Activated CD8-positive, alpha-beta memory T cell treated with anti-CD3 and anti-CD28 coated beads, Interleukin-2, amount 10 ng/mL, durations not matched to agents 7 days and 5 days (primary cell): ENCODE results near the gene DUSP8. TPM values are rescaled to one million over a fixed set of nuclear protein-coding genes. Genes with fewer than 3 reads are reported as not detected.

Experiments used
- ATAC-seq: fragments of 150-1000 bp; cut with Tn5 transposase; one replicate; pipeline ENCODE4 v1.10.0; 2021; ENCODE audit warnings: moderate library complexity
- CTCF ChIA-PET: fragments of 350-600 bp; sonication (Branson Sonifier 250); formaldehyde crosslinking; loops from one replicate; lab custom pipeline; 2021; ENCODE audit warnings: antibody characterized with exemption; lab: Charles Lee
- DNase-seq: peaks from one replicate; pipeline ENCODE4 v3.0.0-alpha.2; 2020
- H3K27ac Mint-ChIP-seq: one replicate; pipeline ENCODE4 v1.8.0; 2021; ENCODE audit warnings: mild to moderate bottlenecking, mixed read lengths
- H3K27me3 Mint-ChIP-seq: one replicate; pipeline ENCODE4 v1.8.0; 2021; ENCODE audit warnings: mixed read lengths
- H3K36me3 Mint-ChIP-seq: one replicate; pipeline ENCODE4 v1.8.0; 2021; ENCODE audit warnings: mild to moderate bottlenecking, mixed read lengths
- H3K4me1 Mint-ChIP-seq: one replicate; pipeline ENCODE4 v1.8.0; 2021; ENCODE audit warnings: mixed read lengths
- H3K4me3 Mint-ChIP-seq: one replicate; pipeline ENCODE4 v1.8.0; 2021; ENCODE audit warnings: mild to moderate bottlenecking, moderate library complexity, mixed read lengths
- H3K9me3 Mint-ChIP-seq: one replicate; pipeline ENCODE4 v1.8.0; 2022; ENCODE audit warnings: low read depth, mixed read lengths
- total RNA-seq, 2 experiments: library from RNA; stranded (reverse); gene quantifications; one replicate each; pipeline ENCODE4 v1.2.3, GENCODE V29; 2021

The DUSP8 gene
- total RNA-seq, 2 experiments from 2014 or later, result 0.50 to 1.1 TPM

GRCh38 chr11:1568441-1568911 lies 3.6 kb downstream of the DUSP8 start:
- Mint-ChIP-seq H3K4me3 (no peak overlapping the region), H3K27me3 (peaks cover 12% of the 10 kb centered on the region), H3K9me3 (no peaks in the 10 kb centered on the region), H3K27ac (no peak overlapping the region), H3K36me3 (no peaks in the 10 kb centered on the region), H3K4me1 (peaks cover 3% of the 10 kb centered on the region)
- CTCF ChIA-PET, result interaction anchor here (0.8 to 1.3 kb wide), 2 partner anchors 22 to 108 kb away, joined by 3 to 6 read pairs; no protein-coding TSS in a partner anchor
- DNase-seq (no peak), ATAC-seq (no peak)

- no peaks in the 10 kb centered on the region for H3K9me3 Mint-ChIP-seq
Observed at GRCh38 chr11:1567721-1568100, 4.4 kb downstream of the DUSP8 start.

GRCh38 chr11:1567052-1567720 lies 4.9 kb downstream of the DUSP8 start:
- CTCF ChIA-PET, result interaction anchor here (0.8 to 1.3 kb wide), 3 partner anchors 21 to 29 kb away, joined by 3 to 6 read pairs (median 3); no protein-coding TSS in a partner anchor
- H3K9me3 Mint-ChIP-seq, result no peaks in the 10 kb centered on the region
- ATAC-seq (no peak), DNase-seq (no peak)
- H3K27me3 Mint-ChIP-seq, result peaks cover 9% of the 10 kb centered on the region
- no peak overlapping the region for H3K27ac Mint-ChIP-seq
- H3K36me3 Mint-ChIP-seq, result no peaks in the 10 kb centered on the region
- no peak overlapping the region for H3K4me3 Mint-ChIP-seq
- H3K4me1 Mint-ChIP-seq, result peaks cover 3% of the 10 kb centered on the region

More at GRCh38 chr11:1567721-1568100, 4.4 kb downstream of the DUSP8 start:
- ATAC-seq, result no peak
- CTCF ChIA-PET, result interaction anchor here (0.8 to 1.3 kb wide), 2 partner anchors 21 to 109 kb away, joined by 3 to 6 read pairs; no protein-coding TSS in a partner anchor
- no peak for DNase-seq
- Mint-ChIP-seq H3K27ac (no peak overlapping the region), H3K4me1 (peaks cover 3% of the 10 kb centered on the region), H3K27me3 (peaks cover 9% of the 10 kb centered on the region), H3K4me3 (no peak overlapping the region), H3K36me3 (no peaks in the 10 kb centered on the region)

GRCh38 chr11:1566381-1567051 lies 5.6 kb downstream of the DUSP8 start:
- no peaks in the 10 kb centered on the region for H3K9me3 Mint-ChIP-seq
- H3K27me3 Mint-ChIP-seq, result peaks cover 9% of the 10 kb centered on the region
- CTCF ChIA-PET, result interaction anchor here (0.8 to 3.5 kb wide), 3 partner anchors 8 to 29 kb away, joined by 3 to 20 read pairs (median 3); no protein-coding TSS in a partner anchor
- H3K27ac Mint-ChIP-seq, result no peak overlapping the region
- no peak overlapping the region for H3K4me3 Mint-ChIP-seq
- no peaks in the 10 kb centered on the region for H3K36me3 Mint-ChIP-seq
- H3K4me1 Mint-ChIP-seq, result peaks cover 3% of the 10 kb centered on the region
- DNase-seq, result no peak
- no peak for ATAC-seq

- Mint-ChIP-seq H3K27me3 (peaks cover 8% of the 10 kb centered on the region), H3K4me1 (peaks cover 3% of the 10 kb centered on the region), H3K9me3 (no peaks in the 10 kb centered on the region), H3K4me3 (no peak overlapping the region), H3K36me3 (no peaks in the 10 kb centered on the region), H3K27ac (no peak overlapping the region)
- no peak for ATAC-seq
- no peak for DNase-seq
- CTCF ChIA-PET, result interaction anchor here (3.5 kb wide), 1 partner anchor 9 kb away, joined by 20 read pairs; no protein-coding TSS in a partner anchor
Observed at GRCh38 chr11:1565904-1566247, 6.2 kb downstream of the DUSP8 start.

- DNase-seq, result no peak
- CTCF ChIA-PET, result interaction anchor here (3.5 kb wide), 1 partner anchor 9 kb away, joined by 20 read pairs; no protein-coding TSS in a partner anchor
- Mint-ChIP-seq H3K27me3 (peaks cover 3% of the 10 kb centered on the region), H3K4me3 (no peak overlapping the region), H3K36me3 (no peaks in the 10 kb centered on the region), H3K9me3 (no peaks in the 10 kb centered on the region), H3K27ac (no peak overlapping the region), H3K4me1 (peaks cover 3% of the 10 kb centered on the region)
- no peak for ATAC-seq
Observed at GRCh38 chr11:1565173-1565903, 6.7 kb downstream of the DUSP8 start.

- ATAC-seq, result no peak
- Mint-ChIP-seq H3K27me3 (no peaks in the 10 kb centered on the region), H3K4me3 (no peak overlapping the region), H3K9me3 (no peaks in the 10 kb centered on the region), H3K4me1 (peaks cover 3% of the 10 kb centered on the region), H3K36me3 (no peaks in the 10 kb centered on the region), H3K27ac (no peak overlapping the region)
- CTCF ChIA-PET, result interaction anchor here (2.1 to 3.5 kb wide), 2 partner anchors 10 to 18 kb away, joined by 5 to 20 read pairs; no protein-coding TSS in a partner anchor
- no peak for DNase-seq
Observed at GRCh38 chr11:1564535-1565172, 7.4 kb downstream of the DUSP8 start.

GRCh38 chr11:1563697-1564534 lies 8.2 kb downstream of the DUSP8 start:
- Mint-ChIP-seq H3K9me3 (no peaks in the 10 kb centered on the region), H3K4me3 (no peak overlapping the region), H3K36me3 (no peaks in the 10 kb centered on the region), H3K4me1 (peaks cover 3% of the 10 kb centered on the region), H3K27me3 (no peaks in the 10 kb centered on the region), H3K27ac (no peak overlapping the region)
- CTCF ChIA-PET, result interaction anchor here (2.1 to 3.5 kb wide), 2 partner anchors 11 to 17 kb away, joined by 5 to 20 read pairs; no protein-coding TSS in a partner anchor
- DNase-seq (no peak), ATAC-seq (no peak)

GRCh38 chr11:1563149-1563638 lies 8.9 kb downstream of the DUSP8 start:
- H3K9me3 Mint-ChIP-seq, result no peaks in the 10 kb centered on the region
- CTCF ChIA-PET, result interaction anchor here (2.1 to 3.5 kb wide), 2 partner anchors 11 to 16 kb away, joined by 5 to 20 read pairs; no protein-coding TSS in a partner anchor
- H3K27me3 Mint-ChIP-seq, result no peaks in the 10 kb centered on the region
- ATAC-seq (no peak), DNase-seq (no peak)
- peaks cover 1% of the 10 kb centered on the region for H3K4me1 Mint-ChIP-seq
- H3K27ac Mint-ChIP-seq, result no peak overlapping the region
- no peaks in the 10 kb centered on the region for H3K36me3 Mint-ChIP-seq
- no peak overlapping the region for H3K4me3 Mint-ChIP-seq

- no peaks in the 10 kb centered on the region for H3K4me1 Mint-ChIP-seq
- CTCF ChIA-PET, result interaction anchor here (2.1 to 3.5 kb wide), 2 partner anchors 12 to 16 kb away, joined by 5 to 20 read pairs; no protein-coding TSS in a partner anchor
- no peaks in the 10 kb centered on the region for H3K9me3 Mint-ChIP-seq
- no peaks in the 10 kb centered on the region for H3K36me3 Mint-ChIP-seq
- H3K27me3 Mint-ChIP-seq, result no peaks in the 10 kb centered on the region
- DNase-seq, result no peak
- H3K27ac Mint-ChIP-seq, result no peak overlapping the region
- H3K4me3 Mint-ChIP-seq, result no peak overlapping the region
- no peak for ATAC-seq
Observed at GRCh38 chr11:1562469-1563148, 9.5 kb downstream of the DUSP8 start.

- H3K4me3 Mint-ChIP-seq, result no peak overlapping the region
- DNase-seq (no peak), ATAC-seq (no peak)
- H3K27me3 Mint-ChIP-seq, result no peaks in the 10 kb centered on the region
- H3K36me3 Mint-ChIP-seq, result no peaks in the 10 kb centered on the region
- no peaks in the 10 kb centered on the region for H3K9me3 Mint-ChIP-seq
- H3K27ac Mint-ChIP-seq, result no peak overlapping the region
- H3K4me1 Mint-ChIP-seq, result no peaks in the 10 kb centered on the region
- CTCF ChIA-PET, result no interaction called here
Observed at GRCh38 chr11:1561955-1562354, 10.1 kb downstream of the DUSP8 start.
